Measurements from ENCODE around the gene DNAJB11. TPM values are rescaled to one million over a fixed set of nuclear protein-coding genes. Genes with fewer than 3 reads are reported as not detected.

The DNAJB11 gene
- total RNA-seq, 1 experiment from 2014 or later = 71.3 TPM

GRCh38 chr3:186593862-186594261 lies 23.3 kb downstream of the DNAJB11 start:
- Histone ChIP-seq H3K4me1 (replicated peaks; ENCODE audit: insufficient read depth) (peaks cover 38% of the 10 kb centered on the region), H3K9me3 (ENCODE audit: insufficient read depth, low read depth) (no peaks in the 10 kb centered on the region), H3K27me3 (ENCODE audit: insufficient read depth, low read depth) (no peaks in the 10 kb centered on the region), H3K4me3 (no peak overlapping the region), H3K4me2 (no peak overlapping the region), H3K9me2 (ENCODE audit: insufficient read depth) (no peaks in the 10 kb centered on the region), H4K20me1 (ENCODE audit: insufficient read depth) (no peaks in the 10 kb centered on the region), H3F3A (ENCODE audit: insufficient read depth, low read depth) (peaks cover 31% of the 10 kb centered on the region), H3K79me2 (ENCODE audit: low read depth) (no peaks in the 10 kb centered on the region), H2AFZ (no peak overlapping the region), H3K27ac (no peak overlapping the region), H3K36me3 (ENCODE audit: low read depth) (no peaks in the 10 kb centered on the region)
- no TSS peak for BruUV-seq (replicated peaks)
- intact Hi-C loops (cut with micrococcal nuclease; ENCODE audit: unreplicated experiment) = no loop called here
- DNase-seq = no peak
- CTCF ChIA-PET = interaction anchor here (0.6 kb wide), 1 partner anchor 20 kb away, joined by 3 read pairs; no protein-coding TSS in a partner anchor
- POLR2A ChIA-PET (ENCODE audit: unreplicated experiment) = no interaction called here
- TF ChIP-seq EZH2 (IDR thresholded peaks at IDR 0.05; ENCODE audit: low read depth) = no peak
- no peak for TF ChIP-seq CTCF (conservative IDR thresholded peaks at IDR 0.05)

- Histone ChIP-seq H3K27ac (no peak overlapping the region), H2AFZ (no peak overlapping the region), H3K27me3 (ENCODE audit: insufficient read depth, low read depth) (no peaks in the 10 kb centered on the region), H3K4me3 (no peak overlapping the region), H3K36me3 (ENCODE audit: low read depth) (no peaks in the 10 kb centered on the region), H3K9me3 (ENCODE audit: insufficient read depth, low read depth) (no peaks in the 10 kb centered on the region), H4K20me1 (ENCODE audit: insufficient read depth) (no peaks in the 10 kb centered on the region), H3K4me1 (replicated peaks; ENCODE audit: insufficient read depth) (peaks cover 38% of the 10 kb centered on the region), H3K4me2 (no peak overlapping the region), H3K9me2 (ENCODE audit: insufficient read depth) (no peaks in the 10 kb centered on the region), H3K79me2 (ENCODE audit: low read depth) (no peaks in the 10 kb centered on the region), H3F3A (ENCODE audit: insufficient read depth, low read depth) (peaks cover 29% of the 10 kb centered on the region)
- DNase-seq = no peak
- intact Hi-C loops (cut with micrococcal nuclease; ENCODE audit: unreplicated experiment) = no loop called here
- TF ChIP-seq CTCF (conservative IDR thresholded peaks at IDR 0.05) (no peak), EZH2 (IDR thresholded peaks at IDR 0.05; ENCODE audit: low read depth) (no peak)
- ChIA-PET CTCF (no interaction called here), POLR2A (ENCODE audit: unreplicated experiment) (no interaction called here)
- BruUV-seq (replicated peaks) = no TSS peak
Observed at GRCh38 chr3:186594591-186595113, 24.1 kb downstream of the DNAJB11 start.

DNA sequence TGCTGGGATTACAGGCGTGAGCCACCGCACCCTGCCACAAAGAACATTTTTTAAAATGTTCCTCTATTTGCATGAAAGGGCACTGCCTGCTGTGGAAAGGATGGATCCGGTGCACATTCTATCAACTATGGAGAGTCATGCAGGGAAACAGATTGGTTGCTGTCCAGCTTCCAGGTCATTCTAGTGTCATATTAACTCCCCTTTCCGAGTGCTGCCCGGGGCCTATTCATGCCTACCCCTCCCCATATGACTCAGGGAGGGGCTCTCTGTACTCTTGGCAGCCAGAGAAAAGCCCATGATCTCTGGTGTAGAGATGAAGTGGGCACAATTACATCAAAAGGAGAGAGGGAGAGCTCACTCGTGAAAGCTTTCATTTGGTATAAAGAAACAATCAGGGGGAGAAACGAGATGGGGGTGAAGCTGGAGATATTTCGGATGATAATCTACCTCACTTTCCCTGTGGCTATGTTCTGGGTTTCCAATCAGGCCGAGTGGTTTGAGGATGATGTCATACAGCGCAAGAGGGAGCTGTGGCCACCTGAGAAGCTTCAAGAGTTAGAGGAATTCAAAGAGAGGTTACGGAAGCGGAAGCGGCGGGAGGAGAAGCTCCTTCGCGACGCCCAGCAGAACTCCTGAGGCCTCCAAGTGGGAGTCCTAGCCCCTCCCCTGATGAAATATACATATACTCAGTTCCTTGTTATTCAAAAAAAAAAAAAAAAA lies 26.2 kb downstream of the DNAJB11 start:
- ChIA-PET CTCF (interaction anchor here (0.5 to 1.8 kb wide), 9 partner anchors 12 to 590 kb away, joined by 3 to 12 read pairs (median 7); no protein-coding TSS in a partner anchor), POLR2A (ENCODE audit: unreplicated experiment) (interaction anchor here (0.6 to 1.4 kb wide), 6 partner anchors 20 to 686 kb away, joined by 6 to 17 read pairs (median 8); partner anchors contain the start of gene DNAJB11)
- H3K79me2 ChIP-seq (ENCODE audit: low read depth) = no peaks in the 10 kb centered on the region
- no peaks in the 10 kb centered on the region for H3K36me3 ChIP-seq (ENCODE audit: low read depth)
- intact Hi-C loops (cut with micrococcal nuclease; ENCODE audit: unreplicated experiment) = no loop called here
- TSS peak; percentile 99 for BruUV-seq (replicated peaks)
- H3K4me3 ChIP-seq = no peak overlapping the region
- no peaks in the 10 kb centered on the region for H3K9me2 ChIP-seq (ENCODE audit: insufficient read depth)
- peaks cover 14% of the 10 kb centered on the region; the same call in 1 of the 2 replicates for H3F3A ChIP-seq (ENCODE audit: insufficient read depth, low read depth)
- DNase-seq = peak; percentile 72 to 79
- H3K4me1 ChIP-seq (replicated peaks; ENCODE audit: insufficient read depth) = peaks cover 24% of the 10 kb centered on the region
- H4K20me1 ChIP-seq (ENCODE audit: insufficient read depth) = no peaks in the 10 kb centered on the region
- peak overlapping the region; percentile 48 for H3K27ac ChIP-seq
- no peaks in the 10 kb centered on the region for H3K27me3 ChIP-seq (ENCODE audit: insufficient read depth, low read depth)
- peak overlapping the region; percentile 22; the same call in 1 of the 2 replicates for H2AFZ ChIP-seq
- TF ChIP-seq EZH2 (IDR thresholded peaks at IDR 0.05; ENCODE audit: low read depth) (no peak), CTCF (conservative IDR thresholded peaks at IDR 0.05) (no peak)
- peak overlapping the region; percentile 47 for H3K4me2 ChIP-seq
- no peaks in the 10 kb centered on the region for H3K9me3 ChIP-seq (ENCODE audit: insufficient read depth, low read depth)
